Heart left ventricle (tissue), 13 donors: ENCODE data around the gene RIOK2.

Source experiments
- CTCF ChIP-seq, 12 donors: fragments of 200-600 bp; sonication (generic) in 4 of 12; IDR thresholded peaks; one replicate each; pipeline versions ENCODE4 v1.5.0 to v1.8.0; 2018 to 2022; ENCODE audit warnings: antibody characterized with exemption in 12 of 12, mild to moderate bottlenecking in 5 of 12
- POLR2A ChIP-seq, 2 donors: fragments of 450-650 bp; IDR thresholded peaks; one replicate each; pipeline ENCODE4 v1.6.1; 2017; ENCODE audit warnings: antibody characterized with exemption in 2 of 2, mild to moderate bottlenecking in 2 of 2, moderate library complexity in 2 of 2
- donor health status: ischemic (EF 13 %, LVEDD 7.1; RV severe dilation, severe dysfunction).
- donor health status: DM: no; HTN: yes; CAD: no.
- donor health status: DM: no; HTN: no; CAD: no.
- donor health status: ischemic (EF 25% LVEDD 6.9; RV normal size, moderate dysfunction).
- donor health status: ischemic (EF 25% LVEDD 5.7; RV mildly dilated, moderate dysfunction).
- donor health status: ischemic (EF 35%, LVEDD 5.7; RV mildly dilated, moderate dysfunction).
- donor health status: nonischemic (EF 11% LVEDD 7.7; RV severe dilation, severe dysfunction).
- donor health status: DM: yes; HTN: yes; CAD: no.
- donor health status: PGD.
- donor health status: ischemic (EF 29% LVEDD 5.4; RV normal size, mild dysfunction).
- donor health status: nonischemic (EF 23%, LVEDD 6.1; RV moderate dilation, normal function).

- no peak for TF ChIP-seq POLR2A (IDR thresholded peaks at IDR 0.05)
- no peak for TF ChIP-seq CTCF (IDR thresholded peaks at IDR 0.05)
Observed at GRCh38 chr5:97209343-97209742, 26.3 kb upstream of the RIOK2 start.
